GM18870 (cell line): ENCODE measurements around the gene NELFE.
"Not testable (repeated sequence)": the region's sequence is repeated elsewhere in the genome, so short reads cannot be mapped to it uniquely, and the experiment has no call there.

Source experiments
- ATAC-seq: cut with Tn5 transposase; IDR thresholded peaks from one replicate; pipeline ENCODE4 v1.9.1; 2021; ENCODE audit warnings: moderate library complexity; ENCODE audit not compliant: unreplicated experiment

NELFE gene

GRCh38 chr6:31919624-31920303, 39.0 kb downstream of the NELFE start:
- no peak for ATAC-seq

- no peak for ATAC-seq
Observed at GRCh38 chr6:31918069-31918720, 40.6 kb downstream of the NELFE start.

GRCh38 chr6:31915756-31916155, 43.0 kb downstream of the NELFE start:
- no peak for ATAC-seq

GRCh38 chr6:31915351-31915750, 43.4 kb downstream of the NELFE start:
- ATAC-seq: no peak

- ATAC-seq: no peak
Observed at GRCh38 chr6:31911826-31912585, 46.8 kb downstream of the NELFE start.

- not testable (repeated sequence) for ATAC-seq
Observed at GRCh38 chr6:31909298-31909697, 49.5 kb downstream of the NELFE start.

- ATAC-seq: peak; percentile 80
Observed at GRCh38 chr6:31908791-31909190, 50.0 kb downstream of the NELFE start.

- not testable (repeated sequence) for ATAC-seq
Observed at GRCh38 chr6:31908255-31908654, 50.5 kb downstream of the NELFE start.

- no peak for ATAC-seq
Observed at GRCh38 chr6:31907158-31907813, 51.5 kb downstream of the NELFE start.

GRCh38 chr6:31906727-31907126, 52.0 kb downstream of the NELFE start:
- not testable (repeated sequence) for ATAC-seq

GRCh38 chr6:31906122-31906521, 52.6 kb downstream of the NELFE start:
- ATAC-seq: no peak

GRCh38 chr6:31905041-31905440, 53.7 kb downstream of the NELFE start:
- ATAC-seq: no peak

GRCh38 chr6:31903957-31904356, 54.8 kb downstream of the NELFE start:
- no peak for ATAC-seq
